ENCODE measurements around the gene LOC128125822.

LOC128125822 gene

DNA sequence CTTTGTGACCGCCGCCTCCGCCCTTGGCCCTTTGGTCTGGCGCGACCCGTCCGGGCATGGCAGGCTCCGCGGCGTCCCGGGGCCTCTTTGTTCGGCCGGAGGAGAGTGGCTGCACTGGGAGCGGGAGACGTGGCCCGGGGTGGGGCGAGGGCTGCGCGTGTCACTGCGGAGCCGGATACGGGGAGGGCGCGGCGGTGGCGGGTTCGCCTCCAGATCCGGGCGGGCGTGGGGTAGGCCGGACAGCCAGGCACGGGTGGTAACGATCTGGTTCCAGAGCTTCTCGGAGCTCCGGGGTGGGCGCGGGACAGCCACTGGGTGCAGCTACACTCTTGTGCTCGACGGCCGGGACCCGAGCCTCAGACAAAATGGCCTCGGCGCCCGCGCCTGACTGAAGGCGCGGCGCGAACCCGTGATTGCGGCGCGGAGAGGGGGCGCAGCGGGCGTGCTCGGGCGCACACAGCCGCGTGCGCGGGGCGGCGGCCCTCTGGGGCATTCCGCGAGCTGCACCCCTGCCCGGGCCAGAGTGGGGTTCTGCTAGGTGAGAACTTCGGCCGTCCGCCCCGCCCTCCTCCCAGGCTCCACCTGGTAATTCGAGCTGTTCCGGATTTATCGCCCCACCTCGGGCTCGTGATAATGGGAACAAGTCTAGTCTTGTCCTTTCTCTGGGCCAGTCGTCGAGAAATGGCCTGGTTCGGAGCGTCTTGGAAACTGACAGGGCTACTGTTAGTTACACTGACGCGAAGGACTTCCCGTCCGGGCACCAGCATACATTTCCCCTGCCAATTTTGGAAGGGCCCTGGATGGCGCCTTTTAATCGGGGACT lies 1.0 kb downstream of the LOC128125822 start (continued):
- TF ChIP-seq, protein P1, sequence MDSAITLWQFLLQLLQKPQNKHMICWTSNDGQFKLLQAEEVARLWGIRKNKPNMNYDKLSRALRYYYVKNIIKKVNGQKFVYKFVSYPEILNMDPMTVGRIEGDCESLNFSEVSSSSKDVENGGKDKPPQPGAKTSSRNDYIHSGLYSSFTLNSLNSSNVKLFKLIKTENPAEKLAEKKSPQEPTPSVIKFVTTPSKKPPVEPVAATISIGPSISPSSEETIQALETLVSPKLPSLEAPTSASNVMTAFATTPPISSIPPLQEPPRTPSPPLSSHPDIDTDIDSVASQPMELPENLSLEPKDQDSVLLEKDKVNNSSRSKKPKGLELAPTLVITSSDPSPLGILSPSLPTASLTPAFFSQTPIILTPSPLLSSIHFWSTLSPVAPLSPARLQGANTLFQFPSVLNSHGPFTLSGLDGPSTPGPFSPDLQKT (IDR thresholded peaks at IDR 0.05; ENCODE audit: borderline replicate concordance, low read depth, low read length), result no peak
- TF ChIP-seq, protein P2, sequence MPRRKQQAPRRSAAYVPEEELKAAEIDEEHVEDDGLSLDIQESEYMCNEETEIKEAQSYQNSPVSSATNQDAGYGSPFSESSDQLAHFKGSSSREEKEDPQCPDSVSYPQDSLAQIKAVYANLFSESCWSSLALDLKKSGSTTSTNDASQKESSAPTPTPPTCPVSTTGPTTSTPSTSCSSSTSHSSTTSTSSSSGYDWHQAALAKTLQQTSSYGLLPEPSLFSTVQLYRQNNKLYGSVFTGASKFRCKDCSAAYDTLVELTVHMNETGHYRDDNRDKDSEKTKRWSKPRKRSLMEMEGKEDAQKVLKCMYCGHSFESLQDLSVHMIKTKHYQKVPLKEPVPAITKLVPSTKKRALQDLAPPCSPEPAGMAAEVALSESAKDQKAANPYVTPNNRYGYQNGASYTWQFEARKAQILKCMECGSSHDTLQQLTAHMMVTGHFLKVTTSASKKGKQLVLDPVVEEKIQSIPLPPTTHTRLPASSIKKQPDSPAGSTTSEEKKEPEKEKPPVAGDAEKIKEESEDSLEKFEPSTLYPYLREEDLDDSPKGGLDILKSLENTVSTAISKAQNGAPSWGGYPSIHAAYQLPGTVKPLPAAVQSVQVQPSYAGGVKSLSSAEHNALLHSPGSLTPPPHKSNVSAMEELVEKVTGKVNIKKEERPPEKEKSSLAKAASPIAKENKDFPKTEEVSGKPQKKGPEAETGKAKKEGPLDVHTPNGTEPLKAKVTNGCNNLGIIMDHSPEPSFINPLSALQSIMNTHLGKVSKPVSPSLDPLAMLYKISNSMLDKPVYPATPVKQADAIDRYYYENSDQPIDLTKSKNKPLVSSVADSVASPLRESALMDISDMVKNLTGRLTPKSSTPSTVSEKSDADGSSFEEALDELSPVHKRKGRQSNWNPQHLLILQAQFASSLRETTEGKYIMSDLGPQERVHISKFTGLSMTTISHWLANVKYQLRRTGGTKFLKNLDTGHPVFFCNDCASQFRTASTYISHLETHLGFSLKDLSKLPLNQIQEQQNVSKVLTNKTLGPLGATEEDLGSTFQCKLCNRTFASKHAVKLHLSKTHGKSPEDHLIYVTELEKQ (tag by site-specific recombination; IDR thresholded peaks at IDR 0.05; ENCODE audit: borderline replicate concordance), result peak; percentile 11; the same call in 1 of the 2 replicates
- TF ChIP-seq ZNF792 (tag by site-specific recombination; IDR thresholded peaks at IDR 0.05), result no peak
- TF ChIP-seq SCRT1 (tag by site-specific recombination; IDR thresholded peaks at IDR 0.05; ENCODE audit: borderline replicate concordance), result no peak
- TF ChIP-seq, protein P3, sequence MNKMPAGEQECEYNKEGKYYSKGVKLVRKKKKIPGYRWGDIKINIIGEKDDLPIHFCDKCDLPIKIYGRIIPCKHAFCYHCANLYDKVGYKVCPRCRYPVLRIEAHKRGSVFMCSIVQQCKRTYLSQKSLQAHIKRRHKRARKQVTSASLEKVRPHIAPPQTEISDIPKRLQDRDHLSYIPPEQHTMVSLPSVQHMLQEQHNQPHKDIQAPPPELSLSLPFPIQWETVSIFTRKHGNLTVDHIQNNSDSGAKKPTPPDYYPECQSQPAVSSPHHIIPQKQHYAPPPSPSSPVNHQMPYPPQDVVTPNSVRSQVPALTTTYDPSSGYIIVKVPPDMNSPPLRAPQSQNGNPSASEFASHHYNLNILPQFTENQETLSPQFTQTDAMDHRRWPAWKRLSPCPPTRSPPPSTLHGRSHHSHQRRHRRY (tag by site-specific recombination; IDR thresholded peaks at IDR 0.05), result no peak
- no peak for TF ChIP-seq ZNF830 (tag by site-specific recombination; IDR thresholded peaks at IDR 0.05; ENCODE audit: low read depth)
- TF ChIP-seq, protein P4, sequence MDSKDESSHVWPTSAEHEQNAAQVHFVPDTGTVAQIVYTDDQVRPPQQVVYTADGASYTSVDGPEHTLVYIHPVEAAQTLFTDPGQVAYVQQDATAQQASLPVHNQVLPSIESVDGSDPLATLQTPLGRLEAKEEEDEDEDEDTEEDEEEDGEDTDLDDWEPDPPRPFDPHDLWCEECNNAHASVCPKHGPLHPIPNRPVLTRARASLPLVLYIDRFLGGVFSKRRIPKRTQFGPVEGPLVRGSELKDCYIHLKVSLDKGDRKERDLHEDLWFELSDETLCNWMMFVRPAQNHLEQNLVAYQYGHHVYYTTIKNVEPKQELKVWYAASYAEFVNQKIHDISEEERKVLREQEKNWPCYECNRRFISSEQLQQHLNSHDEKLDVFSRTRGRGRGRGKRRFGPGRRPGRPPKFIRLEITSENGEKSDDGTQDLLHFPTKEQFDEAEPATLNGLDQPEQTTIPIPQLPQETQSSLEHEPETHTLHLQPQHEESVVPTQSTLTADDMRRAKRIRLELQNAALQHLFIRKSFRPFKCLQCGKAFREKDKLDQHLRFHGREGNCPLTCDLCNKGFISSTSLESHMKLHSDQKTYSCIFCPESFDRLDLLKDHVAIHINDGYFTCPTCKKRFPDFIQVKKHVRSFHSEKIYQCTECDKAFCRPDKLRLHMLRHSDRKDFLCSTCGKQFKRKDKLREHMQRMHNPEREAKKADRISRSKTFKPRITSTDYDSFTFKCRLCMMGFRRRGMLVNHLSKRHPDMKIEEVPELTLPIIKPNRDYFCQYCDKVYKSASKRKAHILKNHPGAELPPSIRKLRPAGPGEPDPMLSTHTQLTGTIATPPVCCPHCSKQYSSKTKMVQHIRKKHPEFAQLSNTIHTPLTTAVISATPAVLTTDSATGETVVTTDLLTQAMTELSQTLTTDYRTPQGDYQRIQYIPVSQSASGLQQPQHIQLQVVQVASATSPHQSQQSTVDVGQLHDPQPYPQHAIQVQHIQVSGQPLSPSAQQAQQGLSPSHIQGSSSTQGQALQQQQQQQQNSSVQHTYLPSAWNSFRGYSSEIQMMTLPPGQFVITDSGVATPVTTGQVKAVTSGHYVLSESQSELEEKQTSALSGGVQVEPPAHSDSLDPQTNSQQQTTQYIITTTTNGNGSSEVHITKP (tag by site-specific recombination; IDR thresholded peaks at IDR 0.05), result peak; percentile 59
- peak; percentile 41; the same call in 1 of the 2 replicates for TF ChIP-seq EGR2 (tag by site-specific recombination; IDR thresholded peaks at IDR 0.05; ENCODE audit: low read depth)
- no peak for TF ChIP-seq MYNN (tag by site-specific recombination; IDR thresholded peaks at IDR 0.05; ENCODE audit: borderline replicate concordance)
- TF ChIP-seq ZNF302 (tag by site-specific recombination; IDR thresholded peaks at IDR 0.05; ENCODE audit: low read depth), result no peak
- TF ChIP-seq ZBTB21 (tag by site-specific recombination; IDR thresholded peaks at IDR 0.05), result no peak
- TF ChIP-seq MEIS1 (CRISPR knock-in tag; IDR thresholded peaks at IDR 0.05; ENCODE audit: borderline replicate concordance), result no peak
- TF ChIP-seq ZNF707 (tag by site-specific recombination; IDR thresholded peaks at IDR 0.05), result no peak
- TF ChIP-seq, protein P5, sequence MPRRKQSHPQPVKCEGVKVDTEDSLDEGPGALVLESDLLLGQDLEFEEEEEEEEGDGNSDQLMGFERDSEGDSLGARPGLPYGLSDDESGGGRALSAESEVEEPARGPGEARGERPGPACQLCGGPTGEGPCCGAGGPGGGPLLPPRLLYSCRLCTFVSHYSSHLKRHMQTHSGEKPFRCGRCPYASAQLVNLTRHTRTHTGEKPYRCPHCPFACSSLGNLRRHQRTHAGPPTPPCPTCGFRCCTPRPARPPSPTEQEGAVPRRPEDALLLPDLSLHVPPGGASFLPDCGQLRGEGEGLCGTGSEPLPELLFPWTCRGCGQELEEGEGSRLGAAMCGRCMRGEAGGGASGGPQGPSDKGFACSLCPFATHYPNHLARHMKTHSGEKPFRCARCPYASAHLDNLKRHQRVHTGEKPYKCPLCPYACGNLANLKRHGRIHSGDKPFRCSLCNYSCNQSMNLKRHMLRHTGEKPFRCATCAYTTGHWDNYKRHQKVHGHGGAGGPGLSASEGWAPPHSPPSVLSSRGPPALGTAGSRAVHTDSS (tag by site-specific recombination; IDR thresholded peaks at IDR 0.05), result no peak
- no peak for TF ChIP-seq FEZF1 (tag by site-specific recombination; IDR thresholded peaks at IDR 0.05)
- TF ChIP-seq ZNF624 (tag by site-specific recombination; IDR thresholded peaks at IDR 0.05), result no peak
- peak; percentile 44; the same call in 1 of the 2 replicates for TF ChIP-seq ZNF843 (tag by site-specific recombination; IDR thresholded peaks at IDR 0.05)
- TF ChIP-seq GLI4 (tag by site-specific recombination; IDR thresholded peaks at IDR 0.05), result 0 out of 2 replicates have a peak, but pooled peaks have one; percentile 41
- TF ChIP-seq ZBTB8A (tag by site-specific recombination; IDR thresholded peaks at IDR 0.05), result peak; percentile 100
- TF ChIP-seq KLF9 (tag by site-specific recombination; IDR thresholded peaks at IDR 0.05; ENCODE audit: low read depth), result no peak; the same call in none of the 2 replicates
- peak; percentile 83 for TF ChIP-seq ZEB2 (tag by site-specific recombination; IDR thresholded peaks at IDR 0.05)
- no peak for TF ChIP-seq RBAK (tag by site-specific recombination; IDR thresholded peaks at IDR 0.05)
- no peak for TF ChIP-seq ZNF2 (tag by site-specific recombination; IDR thresholded peaks at IDR 0.05)
- no peak for TF ChIP-seq ZNF274 (IDR thresholded peaks at IDR 0.05; ENCODE audit: low read length)
- TF ChIP-seq ZNF274 (tag by site-specific recombination; IDR thresholded peaks at IDR 0.05; ENCODE audit: borderline replicate concordance), result no peak
- TF ChIP-seq ZNF544 (tag by site-specific recombination; IDR thresholded peaks at IDR 0.05), result no peak
- TF ChIP-seq ZNF785 (tag by site-specific recombination; IDR thresholded peaks at IDR 0.05), result no peak
- TF ChIP-seq ZNF133 (tag by site-specific recombination; IDR thresholded peaks at IDR 0.05), result no peak
- no peak for TF ChIP-seq ZNF426 (tag by site-specific recombination; IDR thresholded peaks at IDR 0.05)
- no peak for TF ChIP-seq ZNF548 (tag by site-specific recombination; IDR thresholded peaks at IDR 0.05)
